ENCODE data around the gene PDE3B.
A peak's percentile ranks its signal among the peaks of the same experiment; 100 is the strongest.

Gene PDE3B

DNA sequence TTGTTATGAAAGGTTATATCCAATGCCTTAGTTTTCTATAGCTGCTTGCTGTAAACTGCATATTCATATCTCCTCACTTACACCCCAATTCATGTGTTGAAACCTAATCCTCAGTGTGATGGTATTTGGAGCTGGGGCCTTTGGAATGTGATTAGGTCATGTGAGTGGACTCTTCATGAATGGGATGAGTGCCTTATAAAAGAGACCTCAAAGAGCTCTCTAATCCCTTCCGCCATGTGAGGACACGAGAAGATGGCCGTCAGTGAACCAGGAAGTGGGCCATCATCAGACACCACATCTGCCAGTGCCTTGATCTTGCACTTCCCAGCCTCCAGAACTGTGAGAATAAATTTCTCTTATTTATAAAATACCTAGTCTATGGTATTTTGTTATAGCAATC lies 169.2 kb downstream of the PDE3B start:
- peaks cover 6% of the 10 kb centered on the region for H3K9me3 Mint-ChIP-seq
- peak overlapping the region; percentile 11 for H3K27ac Mint-ChIP-seq
- H3K36me3 Mint-ChIP-seq (ENCODE audit: low read depth): peaks cover 83% of the 10 kb centered on the region
- no peaks in the 10 kb centered on the region for H3K27me3 Mint-ChIP-seq
- no peak for DNase-seq
- peaks cover 6% of the 10 kb centered on the region for H3K4me1 Mint-ChIP-seq (ENCODE audit: low read depth)
- no peak overlapping the region for H3K4me3 Mint-ChIP-seq

DNA sequence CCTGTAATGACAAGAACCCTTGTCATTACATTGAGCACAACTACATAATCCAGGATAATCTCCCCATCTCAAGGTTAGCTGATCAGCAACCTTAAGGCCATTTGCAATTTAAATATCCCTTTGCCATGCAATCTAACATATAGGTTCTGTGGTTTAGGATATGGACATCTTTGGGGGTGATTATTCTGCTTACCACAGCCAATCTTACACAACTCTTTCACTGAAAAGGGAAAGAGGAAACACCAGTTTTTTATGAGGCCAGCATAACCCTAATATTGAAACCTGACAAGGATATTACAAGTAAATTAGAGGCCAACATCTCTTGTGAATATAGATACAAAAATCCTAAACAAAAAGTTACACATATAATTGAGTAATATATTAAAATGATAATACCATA lies 169.9 kb downstream of the PDE3B start:
- H3K36me3 Mint-ChIP-seq (ENCODE audit: low read depth): peaks cover 81% of the 10 kb centered on the region
- H3K27ac Mint-ChIP-seq: no peak overlapping the region
- no peak for DNase-seq
- H3K9me3 Mint-ChIP-seq: peaks cover 6% of the 10 kb centered on the region
- H3K27me3 Mint-ChIP-seq: no peaks in the 10 kb centered on the region
- peaks cover 6% of the 10 kb centered on the region for H3K4me1 Mint-ChIP-seq (ENCODE audit: low read depth)
- no peak overlapping the region for H3K4me3 Mint-ChIP-seq

DNA sequence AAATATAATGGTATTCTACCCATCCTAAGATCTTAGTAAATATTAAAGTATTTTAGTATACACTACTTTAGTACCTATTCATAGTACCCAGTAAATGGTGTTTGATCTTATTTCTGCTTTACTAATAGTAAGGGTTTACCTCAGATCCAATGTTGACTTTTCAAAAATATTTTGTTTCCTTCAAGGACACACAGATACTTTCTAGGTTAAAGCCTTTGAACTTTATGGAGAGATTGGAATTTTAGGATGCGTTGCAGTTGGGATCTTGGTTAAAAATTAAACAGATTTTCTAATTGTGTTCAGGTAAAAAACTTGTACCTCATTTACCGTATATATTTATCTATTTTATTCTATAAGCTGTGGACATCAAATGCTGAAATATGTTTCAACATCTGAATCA lies 175.2 kb downstream of the PDE3B start:
- DNase-seq: no peak
- Mint-ChIP-seq H3K27me3 (no peaks in the 10 kb centered on the region), H3K27ac (no peak overlapping the region), H3K36me3 (ENCODE audit: low read depth) (peaks cover 88% of the 10 kb centered on the region), H3K4me1 (ENCODE audit: low read depth) (peaks cover 4% of the 10 kb centered on the region), H3K9me3 (no peaks in the 10 kb centered on the region), H3K4me3 (no peak overlapping the region)

DNA sequence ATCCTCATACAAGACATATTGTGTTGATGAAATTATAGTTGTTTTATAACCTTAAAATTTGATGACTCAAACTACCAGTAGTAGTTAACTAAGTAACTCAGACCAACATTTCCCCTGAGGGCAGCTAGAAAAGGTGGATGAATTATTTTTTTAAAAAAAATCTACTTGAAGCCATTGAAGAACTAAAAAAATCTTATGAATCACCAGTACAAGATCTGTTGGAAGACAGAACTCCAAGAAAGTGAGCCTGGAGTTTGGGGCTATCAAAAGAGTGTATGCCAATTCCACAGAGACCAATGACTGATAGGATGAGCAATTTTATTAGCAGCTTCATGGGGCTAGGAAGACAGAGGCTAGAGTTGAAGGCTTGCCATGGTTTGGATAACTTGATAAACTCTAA lies 176.0 kb downstream of the PDE3B start:
- Mint-ChIP-seq H3K4me1 (ENCODE audit: low read depth) (peaks cover 4% of the 10 kb centered on the region), H3K27me3 (no peaks in the 10 kb centered on the region), H3K27ac (no peak overlapping the region), H3K36me3 (ENCODE audit: low read depth) (peaks cover 92% of the 10 kb centered on the region), H3K4me3 (no peak overlapping the region), H3K9me3 (no peaks in the 10 kb centered on the region)
- DNase-seq: no peak

DNA sequence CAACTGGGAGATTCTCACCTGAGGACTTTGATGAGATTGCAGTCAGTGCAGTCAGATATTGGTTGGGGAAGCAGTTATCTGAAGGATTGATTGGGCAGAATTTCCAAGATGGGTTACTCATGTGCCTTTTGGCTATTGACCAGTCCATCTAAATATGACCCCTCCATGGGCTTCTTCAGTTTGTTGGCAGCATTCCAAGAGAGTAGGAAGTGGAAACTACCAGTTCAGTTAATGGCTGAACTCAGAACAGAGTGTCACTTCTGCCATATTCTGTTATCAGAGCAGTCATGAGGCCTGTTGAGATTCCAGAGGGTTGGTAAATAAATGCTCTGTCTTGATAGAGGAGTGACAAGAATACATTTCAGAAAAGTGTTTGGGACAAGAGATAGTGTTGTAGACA lies 177.4 kb downstream of the PDE3B start:
- DNase-seq: no peak
- Mint-ChIP-seq H3K27ac (no peak overlapping the region), H3K27me3 (no peaks in the 10 kb centered on the region), H3K9me3 (peaks cover 11% of the 10 kb centered on the region), H3K36me3 (ENCODE audit: low read depth) (peaks cover 91% of the 10 kb centered on the region), H3K4me3 (no peak overlapping the region), H3K4me1 (ENCODE audit: low read depth) (peaks cover 2% of the 10 kb centered on the region)

DNA sequence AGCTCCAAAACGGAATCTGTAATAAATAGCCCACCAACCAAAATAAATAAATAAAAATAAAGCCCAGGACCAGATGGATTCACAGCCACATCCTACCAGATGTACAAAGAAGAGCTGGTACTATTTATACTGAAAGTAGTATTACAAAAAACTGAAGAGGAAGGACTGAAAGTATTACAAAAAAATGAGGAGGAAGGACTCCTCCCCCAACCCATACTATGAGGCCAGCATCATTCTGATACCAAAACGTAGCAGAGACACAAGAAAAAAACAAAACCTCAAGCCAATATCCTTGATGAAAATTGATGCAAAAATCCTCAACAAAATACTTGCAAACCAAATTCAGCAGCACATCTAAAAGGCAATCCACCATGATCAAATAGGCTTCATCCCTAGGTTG lies 183.0 kb downstream of the PDE3B start:
- Mint-ChIP-seq H3K9me3 (peaks cover 30% of the 10 kb centered on the region), H3K36me3 (ENCODE audit: low read depth) (peaks cover 79% of the 10 kb centered on the region), H3K4me1 (ENCODE audit: low read depth) (peaks cover 12% of the 10 kb centered on the region), H3K27me3 (no peaks in the 10 kb centered on the region), H3K4me3 (no peak overlapping the region), H3K27ac (peak overlapping the region; percentile 15)
- no peak for DNase-seq

DNA sequence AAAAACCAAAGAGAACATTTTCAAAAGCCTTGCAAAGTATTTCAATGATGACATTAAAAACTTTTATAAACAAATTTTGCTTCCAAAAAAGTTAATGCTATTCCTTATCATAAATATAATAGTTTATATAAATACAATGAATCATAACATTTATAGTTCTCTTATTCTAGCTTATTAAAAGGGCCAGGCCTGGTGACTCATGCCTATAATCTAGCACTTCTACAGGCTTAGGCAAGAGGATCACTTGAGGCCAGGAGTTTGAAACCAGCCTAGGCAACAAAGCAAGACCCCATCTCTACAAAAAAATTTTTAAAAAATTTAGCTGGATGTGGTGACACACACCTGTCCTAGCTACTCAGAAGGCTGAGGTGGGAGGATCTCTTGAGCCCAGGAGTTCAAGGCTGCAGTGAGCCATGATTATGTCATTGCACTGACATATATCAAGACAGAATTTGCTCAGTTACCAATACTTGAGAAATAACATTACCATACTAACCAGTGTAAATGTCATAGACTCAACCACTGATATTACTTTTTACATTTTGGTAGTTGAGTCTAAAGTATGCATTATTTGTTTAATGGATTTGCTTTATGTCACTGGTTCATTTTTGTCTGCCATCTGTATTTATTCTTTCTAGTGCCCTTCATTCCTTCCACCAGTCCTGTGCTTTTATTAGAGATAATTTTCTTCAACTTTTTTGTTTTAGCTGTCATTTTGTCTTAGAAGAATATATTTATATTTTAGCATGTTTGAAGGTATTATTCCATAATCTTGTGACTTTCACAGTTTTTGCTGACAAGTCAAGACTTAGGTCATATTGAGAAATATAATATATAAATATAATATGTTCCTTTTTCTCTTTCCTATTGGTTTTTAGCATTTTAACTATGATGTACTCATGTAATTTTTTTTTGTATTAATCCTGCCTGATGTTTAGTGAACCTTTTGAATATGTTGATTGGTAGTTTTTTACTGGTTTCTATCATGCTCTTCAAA lies 192.2 kb downstream of the PDE3B start:
- no peaks in the 10 kb centered on the region for H3K9me3 Mint-ChIP-seq
- H3K4me3 Mint-ChIP-seq: no peak overlapping the region
- H3K27me3 Mint-ChIP-seq: no peaks in the 10 kb centered on the region
- no peak overlapping the region for H3K27ac Mint-ChIP-seq
- no peak for DNase-seq
- peaks cover 14% of the 10 kb centered on the region for H3K4me1 Mint-ChIP-seq (ENCODE audit: low read depth)
- peaks cover 75% of the 10 kb centered on the region for H3K36me3 Mint-ChIP-seq (ENCODE audit: low read depth)

DNA sequence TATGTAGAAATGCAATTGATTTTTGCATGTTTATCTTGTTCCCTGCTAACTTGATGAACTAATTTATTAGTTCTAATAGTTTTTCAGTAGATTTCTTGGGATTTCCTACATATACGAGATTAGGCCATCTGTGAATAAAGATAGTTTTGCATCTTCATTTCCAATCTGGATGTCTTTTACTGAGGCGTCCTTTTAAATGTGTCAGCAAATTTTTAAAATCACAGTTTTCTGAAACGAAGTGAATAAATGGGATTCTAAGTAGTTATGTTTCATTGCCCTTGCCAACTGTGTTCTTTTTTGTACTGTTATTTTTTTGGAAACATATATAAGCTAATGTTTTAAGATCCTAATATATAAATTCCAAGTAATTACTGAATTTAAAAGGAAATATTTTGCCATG lies 198.4 kb downstream of the PDE3B start:
- H3K9me3 Mint-ChIP-seq: peaks cover 5% of the 10 kb centered on the region
- DNase-seq: no peak
- no peak overlapping the region for H3K27ac Mint-ChIP-seq
- H3K27me3 Mint-ChIP-seq: no peaks in the 10 kb centered on the region
- H3K36me3 Mint-ChIP-seq (ENCODE audit: low read depth): peaks cover 81% of the 10 kb centered on the region
- H3K4me3 Mint-ChIP-seq: no peak overlapping the region
- peaks cover 5% of the 10 kb centered on the region for H3K4me1 Mint-ChIP-seq (ENCODE audit: low read depth)

DNA sequence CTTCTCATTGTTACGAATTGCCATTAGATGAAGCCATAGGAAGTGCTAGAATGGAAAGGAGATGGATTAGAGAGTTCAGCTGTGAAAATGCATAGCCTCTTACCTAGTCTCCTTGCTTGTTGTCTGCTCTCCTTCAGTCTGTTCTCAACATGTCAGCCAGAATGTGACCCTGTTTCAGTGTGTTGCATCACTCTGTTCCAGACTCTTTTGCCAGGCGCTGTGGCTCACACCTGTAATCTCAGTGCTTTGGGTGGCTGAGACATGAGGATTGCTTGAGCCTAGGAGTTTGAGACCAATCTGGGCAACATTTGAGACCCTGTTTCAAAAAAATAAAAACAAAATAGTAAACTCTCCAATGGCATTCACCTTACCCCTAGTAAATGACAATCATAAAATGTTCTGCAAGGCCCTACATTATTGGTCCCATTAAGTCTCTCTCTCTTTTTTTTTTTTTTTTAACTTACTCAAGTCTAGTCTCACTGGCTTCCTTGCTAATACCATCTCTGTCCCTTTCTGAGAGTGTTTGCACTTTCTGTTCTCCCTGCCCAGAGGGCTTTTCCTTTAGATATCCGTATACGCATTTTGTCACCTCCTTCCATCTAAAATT lies 209.1 kb downstream of the PDE3B start:
- H3K27me3 Mint-ChIP-seq: no peaks in the 10 kb centered on the region
- H3K9me3 Mint-ChIP-seq: peaks cover 6% of the 10 kb centered on the region
- H3K36me3 Mint-ChIP-seq (ENCODE audit: low read depth): peaks cover 66% of the 10 kb centered on the region
- no peak overlapping the region for H3K4me3 Mint-ChIP-seq
- no peak for DNase-seq
- peaks cover 22% of the 10 kb centered on the region for H3K4me1 Mint-ChIP-seq (ENCODE audit: low read depth)
- peak overlapping the region; percentile 54 for H3K27ac Mint-ChIP-seq

DNA sequence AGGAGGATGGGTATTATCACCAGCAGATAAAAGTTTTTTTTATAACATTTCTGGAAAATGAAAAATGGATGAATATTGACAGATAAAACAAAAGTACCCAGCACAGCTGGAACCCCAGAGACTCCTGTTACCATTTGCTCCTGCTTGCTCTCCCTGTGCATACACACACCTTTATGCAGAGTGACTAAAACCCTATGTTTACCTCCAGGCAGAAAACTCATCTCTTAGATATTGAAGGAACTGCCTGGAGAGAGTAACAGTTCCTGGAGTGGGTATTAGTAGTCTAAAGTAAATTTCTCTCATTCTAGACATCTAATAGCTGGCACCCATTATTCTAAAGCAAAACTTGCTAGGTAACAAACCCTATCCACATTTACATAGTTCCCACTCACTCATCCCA lies 210.5 kb downstream of the PDE3B start:
- DNase-seq: no peak
- Mint-ChIP-seq H3K9me3 (peaks cover 6% of the 10 kb centered on the region), H3K27me3 (no peaks in the 10 kb centered on the region), H3K27ac (no peak overlapping the region), H3K4me1 (ENCODE audit: low read depth) (peaks cover 28% of the 10 kb centered on the region), H3K4me3 (no peak overlapping the region), H3K36me3 (ENCODE audit: low read depth) (peaks cover 74% of the 10 kb centered on the region)

DNA sequence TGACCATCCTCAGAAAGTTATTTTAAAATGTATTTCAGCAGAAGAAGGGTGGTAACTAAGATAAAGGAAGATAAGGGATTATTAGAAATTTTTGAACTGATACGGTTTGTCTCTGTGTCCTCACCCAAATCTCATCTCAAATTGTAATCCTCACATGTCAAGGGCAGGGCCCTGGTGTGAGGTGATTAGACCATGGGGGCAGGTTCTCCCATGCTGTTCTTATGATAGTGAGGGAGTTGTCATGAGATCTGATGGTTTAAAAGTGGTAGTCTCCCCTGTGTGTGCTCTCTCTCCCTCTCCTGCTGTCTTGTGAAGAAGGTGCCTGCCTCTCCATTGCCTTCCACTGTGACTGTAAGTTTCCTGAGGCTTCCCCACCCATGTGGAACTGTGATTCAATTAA lies 212.3 kb downstream of the PDE3B start:
- Mint-ChIP-seq H3K9me3 (peaks cover 6% of the 10 kb centered on the region), H3K4me3 (no peak overlapping the region), H3K27me3 (no peaks in the 10 kb centered on the region), H3K36me3 (ENCODE audit: low read depth) (peaks cover 73% of the 10 kb centered on the region), H3K27ac (no peak overlapping the region), H3K4me1 (ENCODE audit: low read depth) (peaks cover 27% of the 10 kb centered on the region)
- DNase-seq: no peak

DNA sequence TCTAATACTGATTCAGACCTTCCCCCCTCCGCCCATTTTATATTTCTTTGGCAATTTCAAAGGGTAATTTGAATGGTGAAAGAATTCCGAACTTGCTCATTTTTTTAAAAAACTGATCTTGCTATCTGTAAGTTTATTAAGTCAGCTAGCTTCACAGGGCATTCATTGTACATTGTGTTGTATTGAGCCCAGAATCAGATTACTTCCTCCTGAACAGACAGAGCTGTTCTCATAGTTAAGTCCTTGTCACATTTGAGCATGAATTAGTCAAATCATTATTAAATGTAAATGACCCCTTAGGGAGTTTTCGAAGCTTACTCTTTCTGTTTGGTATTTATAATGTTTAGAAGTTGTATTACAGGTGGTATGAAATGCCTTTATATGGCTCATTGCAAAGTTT lies 214.0 kb downstream of the PDE3B start:
- H3K4me1 Mint-ChIP-seq (ENCODE audit: low read depth): peaks cover 21% of the 10 kb centered on the region
- H3K9me3 Mint-ChIP-seq: peaks cover 12% of the 10 kb centered on the region
- H3K27ac Mint-ChIP-seq: no peak overlapping the region
- no peak for DNase-seq
- H3K4me3 Mint-ChIP-seq: no peak overlapping the region
- no peaks in the 10 kb centered on the region for H3K27me3 Mint-ChIP-seq
- H3K36me3 Mint-ChIP-seq (ENCODE audit: low read depth): peaks cover 78% of the 10 kb centered on the region

DNA sequence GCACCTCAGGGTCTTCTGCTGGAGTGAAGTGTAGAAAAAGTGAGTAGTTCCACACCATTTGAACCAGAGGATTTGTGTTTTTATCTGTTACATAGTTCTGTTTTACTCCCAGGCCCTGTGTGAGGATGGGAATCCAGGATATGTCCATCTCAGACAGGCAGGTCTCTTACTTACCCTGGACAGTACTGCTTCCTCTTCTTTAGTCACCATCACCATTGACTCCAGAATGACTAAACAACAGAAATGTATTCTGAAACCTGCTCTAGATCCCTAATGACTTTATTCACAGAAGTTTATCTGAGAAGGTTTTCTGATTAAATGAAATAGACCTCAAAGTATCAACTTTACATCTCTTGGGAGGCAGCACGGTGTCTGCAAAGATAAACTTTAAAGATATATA lies 214.8 kb downstream of the PDE3B start:
- no peaks in the 10 kb centered on the region for H3K27me3 Mint-ChIP-seq
- peaks cover 15% of the 10 kb centered on the region for H3K9me3 Mint-ChIP-seq
- peaks cover 77% of the 10 kb centered on the region for H3K36me3 Mint-ChIP-seq (ENCODE audit: low read depth)
- DNase-seq: no peak
- peaks cover 19% of the 10 kb centered on the region for H3K4me1 Mint-ChIP-seq (ENCODE audit: low read depth)
- peak overlapping the region; percentile 9 for H3K27ac Mint-ChIP-seq
- H3K4me3 Mint-ChIP-seq: no peak overlapping the region

DNA sequence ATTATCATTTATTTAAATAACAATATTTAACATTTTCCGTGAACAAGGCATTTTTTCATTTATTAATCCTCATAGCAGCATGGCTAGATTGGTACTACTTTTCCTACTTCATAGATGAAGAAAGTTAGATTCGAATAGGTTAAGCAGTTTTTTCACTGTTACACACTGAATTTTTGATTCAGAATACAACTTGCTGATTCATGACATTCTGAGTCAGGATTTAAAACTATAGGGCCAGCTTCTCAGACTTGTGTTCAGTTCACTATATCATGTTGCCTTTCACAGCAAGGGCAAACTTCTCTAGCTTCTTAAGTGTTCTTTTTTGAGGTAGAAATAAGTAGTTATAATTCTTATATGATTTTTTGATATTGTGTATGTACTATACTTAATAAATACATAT lies 216.9 kb downstream of the PDE3B start:
- H3K27me3 Mint-ChIP-seq: no peaks in the 10 kb centered on the region
- H3K27ac Mint-ChIP-seq: no peak overlapping the region
- no peak overlapping the region for H3K4me3 Mint-ChIP-seq
- H3K36me3 Mint-ChIP-seq (ENCODE audit: low read depth): peaks cover 77% of the 10 kb centered on the region
- peaks cover 20% of the 10 kb centered on the region for H3K9me3 Mint-ChIP-seq
- DNase-seq: no peak
- H3K4me1 Mint-ChIP-seq (ENCODE audit: low read depth): peaks cover 19% of the 10 kb centered on the region

DNA sequence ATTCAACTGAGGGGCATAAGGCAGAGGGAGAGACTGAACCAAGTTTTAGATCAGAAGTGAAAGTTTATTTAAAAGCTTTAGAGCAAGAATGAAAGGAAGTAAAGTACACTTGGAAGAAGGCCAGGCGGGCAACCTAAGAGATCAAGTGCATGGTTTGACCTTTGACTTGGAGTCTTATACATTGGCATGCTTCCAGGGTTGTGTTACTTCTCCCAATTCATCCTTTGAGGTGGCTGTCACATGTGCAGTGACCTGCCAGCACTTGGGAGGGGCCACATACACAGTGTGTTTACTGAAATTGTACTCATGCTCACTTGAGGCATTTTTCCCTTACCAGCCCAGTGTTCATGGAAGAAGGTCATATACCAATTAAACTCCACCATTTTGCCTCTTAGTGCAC lies 218.1 kb downstream of the PDE3B start:
- Mint-ChIP-seq H3K4me1 (ENCODE audit: low read depth) (peaks cover 25% of the 10 kb centered on the region), H3K9me3 (peaks cover 17% of the 10 kb centered on the region), H3K4me3 (no peak overlapping the region), H3K27me3 (no peaks in the 10 kb centered on the region), H3K27ac (no peak overlapping the region), H3K36me3 (ENCODE audit: low read depth) (peaks cover 71% of the 10 kb centered on the region)
- no peak for DNase-seq
